ENCODE results near the gene NDOR1. TPM values are rescaled to one million over a fixed set of nuclear protein-coding genes. Genes with fewer than 3 reads are reported as not detected.

NDOR1 gene
- total and polyA plus RNA-seq, 12 donors, result 4.6 to 10.6 (median 5.6) TPM

DNA sequence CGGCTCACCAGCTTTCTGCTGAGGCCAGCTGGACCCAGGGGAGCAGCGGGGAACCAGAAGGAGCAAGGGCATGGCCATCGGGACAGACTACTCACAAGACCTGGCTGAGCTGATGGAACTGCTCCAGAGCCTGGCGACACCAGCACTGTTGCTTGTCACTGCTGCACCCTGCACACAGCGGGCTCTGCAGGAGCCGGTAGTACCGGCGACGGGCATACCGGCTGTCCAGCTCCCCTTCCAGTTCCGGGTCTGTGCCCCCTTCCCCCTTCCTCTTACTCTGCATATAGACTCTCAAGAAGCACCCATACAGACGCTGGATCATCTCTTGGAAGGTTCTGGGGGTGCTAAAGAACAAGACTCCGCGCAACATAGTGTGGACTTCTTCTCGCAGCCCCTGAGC lies 18.1 kb upstream of the NDOR1 start:
- Histone ChIP-seq H3K4me1 (peaks cover 28 to 60% (median 45%) of the 10 kb centered on the region in 9 donors), H3K4me3 (peak overlapping the region; percentile 75 to 99 (median 98)), H3K27me3 (no peaks in the 10 kb centered on the region), H3K9me3 (no peaks in the 10 kb centered on the region), H3K36me3 (peaks cover 0 to 72% (median 39%) of the 10 kb centered on the region in 9 donors), H3K27ac (no peak overlapping the region)
- WGBS, 2 donors, result 84% methylated on average over 15 of the region's 15 CpGs
- TF ChIP-seq, protein P1, sequence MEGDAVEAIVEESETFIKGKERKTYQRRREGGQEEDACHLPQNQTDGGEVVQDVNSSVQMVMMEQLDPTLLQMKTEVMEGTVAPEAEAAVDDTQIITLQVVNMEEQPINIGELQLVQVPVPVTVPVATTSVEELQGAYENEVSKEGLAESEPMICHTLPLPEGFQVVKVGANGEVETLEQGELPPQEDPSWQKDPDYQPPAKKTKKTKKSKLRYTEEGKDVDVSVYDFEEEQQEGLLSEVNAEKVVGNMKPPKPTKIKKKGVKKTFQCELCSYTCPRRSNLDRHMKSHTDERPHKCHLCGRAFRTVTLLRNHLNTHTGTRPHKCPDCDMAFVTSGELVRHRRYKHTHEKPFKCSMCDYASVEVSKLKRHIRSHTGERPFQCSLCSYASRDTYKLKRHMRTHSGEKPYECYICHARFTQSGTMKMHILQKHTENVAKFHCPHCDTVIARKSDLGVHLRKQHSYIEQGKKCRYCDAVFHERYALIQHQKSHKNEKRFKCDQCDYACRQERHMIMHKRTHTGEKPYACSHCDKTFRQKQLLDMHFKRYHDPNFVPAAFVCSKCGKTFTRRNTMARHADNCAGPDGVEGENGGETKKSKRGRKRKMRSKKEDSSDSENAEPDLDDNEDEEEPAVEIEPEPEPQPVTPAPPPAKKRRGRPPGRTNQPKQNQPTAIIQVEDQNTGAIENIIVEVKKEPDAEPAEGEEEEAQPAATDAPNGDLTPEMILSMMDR (IDR thresholded peaks at IDR 0.05), result no peak
- DNase-seq, result no peak
- ATAC-seq, result no peak
- intact Hi-C loops (cut with DNase I), result loop anchor here in 5 of 10 donors (5.0 to 10.0 kb wide), 3 partner anchors 35 to 53 kb away; partner anchors contain the start of genes GRIN1 (in 2 of the 5), RNF208 (in 2 of the 5), CYSRT1 (in 1 of the 5) and RNF224 (in 1 of the 5)

DNA sequence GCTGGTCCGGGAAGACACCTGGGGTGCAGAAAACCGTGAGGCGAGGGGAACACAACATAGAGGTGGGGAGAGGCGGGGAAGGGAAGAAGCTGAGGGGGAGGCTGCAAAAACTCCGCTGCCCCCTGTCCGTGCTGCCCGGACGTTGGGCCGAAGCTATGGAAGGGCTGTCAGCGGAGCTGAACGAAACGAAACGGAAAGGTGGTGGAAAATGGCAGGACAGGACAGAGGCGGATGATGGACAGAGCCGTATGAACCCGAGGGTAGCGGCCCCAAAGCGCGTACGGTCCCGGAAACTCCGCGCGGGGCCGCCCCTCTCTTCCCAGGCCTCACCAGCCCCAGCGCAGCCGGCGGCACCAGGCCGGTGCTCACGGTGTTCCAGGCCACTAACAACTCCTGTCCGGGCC lies 17.4 kb upstream of the NDOR1 start:
- Histone ChIP-seq H3K27ac (peak overlapping the region; percentile 94 to 100 (median 98)), H3K4me3 (peak overlapping the region; percentile 75 to 99 (median 98)), H3K27me3 (no peaks in the 10 kb centered on the region), H3K36me3 (peaks cover 0 to 67% (median 31%) of the 10 kb centered on the region in 9 donors), H3K9me3 (no peaks in the 10 kb centered on the region), H3K4me1 (peaks cover 28 to 60% (median 45%) of the 10 kb centered on the region in 9 donors)
- DNase-seq, result no peak
- peak in 3 of 8 donors; percentile 1 to 9 (median 7) for ATAC-seq
- 0% methylated on average over 27 to 31 of the region's 31 CpGs for WGBS, 2 donors
- TF ChIP-seq, protein P1 (IDR thresholded peaks at IDR 0.05), result no peak
- intact Hi-C loops (cut with DNase I), result loop anchor here (1.0 to 10.0 kb wide), 7 partner anchors 17 to 53 kb away; partner anchors contain the start of genes RNF208 (in 5 of the 10), CYSRT1 (in 2 of the 10), GRIN1 (in 2 of the 10) and NDOR1 (in 1 of the 10)

DNA sequence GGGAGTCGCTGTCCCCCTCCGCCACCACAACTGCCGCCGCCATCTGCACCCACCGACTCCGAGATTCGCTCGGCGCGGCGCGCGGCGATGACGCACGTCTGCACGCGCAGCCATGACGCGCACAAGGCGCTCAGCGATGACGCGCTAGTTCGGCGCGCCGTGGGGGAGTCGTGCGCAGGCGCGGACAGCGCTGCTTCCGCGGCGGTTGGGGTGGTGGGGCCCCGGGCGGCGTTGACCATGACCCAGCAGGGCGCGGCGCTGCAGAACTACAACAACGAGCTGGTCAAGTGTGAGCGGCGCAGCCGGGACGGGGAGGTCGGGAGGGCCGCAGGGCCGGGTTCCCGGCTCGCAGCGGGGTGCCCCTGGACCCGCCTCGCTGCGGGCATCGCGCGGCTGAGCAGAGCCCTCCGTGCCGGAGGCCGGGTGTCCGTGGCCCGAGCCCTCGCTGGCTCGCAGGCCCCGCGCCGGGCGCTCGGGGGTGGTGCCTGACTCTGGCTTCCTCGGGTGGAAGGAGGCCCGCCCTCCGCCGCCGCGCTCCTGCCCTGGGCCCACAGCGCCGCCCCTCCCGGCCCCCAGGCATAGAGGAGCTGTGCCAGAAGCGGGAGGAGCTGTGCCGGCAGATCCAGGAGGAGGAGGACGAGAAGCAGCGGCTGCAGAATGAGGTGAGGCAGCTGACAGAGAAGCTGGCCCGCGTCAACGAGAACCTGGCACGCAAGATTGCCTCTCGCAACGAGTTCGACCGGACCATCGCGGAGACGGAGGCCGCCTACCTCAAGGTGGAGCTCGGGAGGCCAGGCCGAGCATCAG lies 16.8 kb upstream of the NDOR1 start, which contains the start of the genes ANAPC2 and SSNA1:
Gene ANAPC2 (minus strand): TSS at position 71 of the 807 bp plus-strand sequence. CDS start 28 bp downstream, at position 43.
Gene SSNA1 (plus strand): TSS at position 187 of the 807 bp plus-strand sequence. CDS start 51 bp downstream, at position 238.
- DNase-seq (peak; percentile 90 to 96), ATAC-seq (peak; percentile 88 to 95 (median 91))
- peak within 1 kb of the TSS; percentile 75 to 99 (median 98) for H3K4me3 ChIP-seq
- TF ChIP-seq, protein P1 (IDR thresholded peaks at IDR 0.05), result peak in 6 of 9 donors; percentile 9 to 52 (median 39)
- no peaks in the 10 kb centered on the region for H3K9me3 ChIP-seq
- no peaks in the 10 kb centered on the region for H3K27me3 ChIP-seq
- H3K36me3 ChIP-seq, result peaks cover 0 to 61% (median 25%) of the 10 kb centered on the region in 9 donors
- H3K4me1 ChIP-seq, result peaks cover 28 to 62% (median 47%) of the 10 kb centered on the region in 9 donors
- 0% methylated on average over 94 to 98 of the region's 98 CpGs for WGBS, 2 donors
- H3K27ac ChIP-seq, result peak within 1 kb of the TSS; percentile 94 to 100 (median 98)
- intact Hi-C loops (cut with DNase I), result loop anchor here (1.0 to 10.0 kb wide), 7 partner anchors 17 to 54 kb away; partner anchors contain the start of genes RNF208 (in 5 of the 10), CYSRT1 (in 2 of the 10), GRIN1 (in 2 of the 10) and NDOR1 (in 1 of the 10)
